CD14-positive monocyte (primary cell): Measurements from ENCODE around the gene HEPACAM. TPM values are rescaled to one million over a fixed set of nuclear protein-coding genes. Genes with fewer than 3 reads are reported as not detected.
A peak's percentile ranks its signal among the peaks of the same experiment; 100 is the strongest.

Experiments used
- DNase-seq, 3 donors: peaks; one replicate each; pipeline ENCODE4 v3.0.0-alpha.2; 2011 to 2022
- H2AFZ ChIP-seq: 2 replicates; pipeline ENCODE4 v1.6.0; 2012; ENCODE audit warnings: mild to moderate bottlenecking, low read depth, low read length, inconsistent platforms; ENCODE audit not compliant: insufficient read depth, poor library complexity, severe bottlenecking
- H3K27ac ChIP-seq, 2 donors: 1 replicate in 1 of 2; 2 replicates in 1 of 2; pipeline ENCODE4 v1.5.1; 2012 to 2013; ENCODE audit warnings: low read length in 2 of 2, control low read depth in 1 of 2, inconsistent platforms in 1 of 2, low read depth in 1 of 2, mild to moderate bottlenecking in 1 of 2
- H3K27me3 ChIP-seq, 2 donors: one replicate each; pipeline versions ENCODE4 v1.6.0 to v1.6.1; 2011 to 2013; ENCODE audit warnings: low read length in 2 of 2; ENCODE audit not compliant: control insufficient read depth in 2 of 2, insufficient read depth in 2 of 2
- H3K36me3 ChIP-seq, 2 donors: replicated peaks in 1 of 2; 1 replicate in 1 of 2; 2 replicates in 1 of 2; pipeline versions ENCODE4 v1.5.1 to v1.6.1; 2012 to 2013; ENCODE audit warnings: low read length in 2 of 2, control low read depth in 1 of 2, inconsistent platforms in 1 of 2, mild to moderate bottlenecking in 1 of 2; ENCODE audit not compliant: insufficient read depth in 2 of 2, control insufficient read depth in 1 of 2
- H3K4me1 ChIP-seq, 2 donors: 1 replicate in 1 of 2; 2 replicates in 1 of 2; pipeline versions ENCODE4 v1.5.1 to v1.6.1; 2012 to 2013; ENCODE audit warnings: low read length in 2 of 2, control low read depth in 1 of 2, inconsistent platforms in 1 of 2, mild to moderate bottlenecking in 1 of 2, moderate library complexity in 1 of 2; ENCODE audit not compliant: insufficient read depth in 2 of 2, control insufficient read depth in 1 of 2
- H3K4me2 ChIP-seq: replicated peaks from 2 replicates; pipeline ENCODE3; 2012; ENCODE audit warnings: low read length, moderate library complexity, mild to moderate bottlenecking; ENCODE audit not compliant: poor library complexity, severe bottlenecking; ENCODE audit errors: extremely low read depth
- H3K4me3 ChIP-seq, 3 experiments: fragments of 200-600 bp in 1 of 3; sonication (generic) in 1 of 3; replicated peaks in 1 of 3; 1 replicate in 2 of 3; 2 replicates in 1 of 3; pipeline ENCODE4 v1.5.1; 2011 to 2013; ENCODE audit warnings: low read length in 3 of 3, mild to moderate bottlenecking in 3 of 3, control low read depth in 2 of 3, low read depth in 2 of 3, inconsistent platforms in 1 of 3, moderate library complexity in 1 of 3
- H3K79me2 ChIP-seq: 2 replicates; pipeline ENCODE4 v1.6.0; 2012; ENCODE audit warnings: mild to moderate bottlenecking, control low read depth, inconsistent platforms, low read length, moderate library complexity; ENCODE audit not compliant: insufficient read depth
- H3K9ac ChIP-seq: 2 replicates; pipeline ENCODE4 v1.6.0; 2017; ENCODE audit warnings: low read length, mild to moderate bottlenecking; ENCODE audit not compliant: insufficient read depth, poor library complexity, severe bottlenecking
- H3K9me3 ChIP-seq, 2 donors: replicated peaks in 1 of 2; 1 replicate in 1 of 2; 2 replicates in 1 of 2; pipeline versions ENCODE4 v1.5.1 to v1.6.1; 2012 to 2013; ENCODE audit warnings: low read length in 2 of 2, control low read depth in 1 of 2; ENCODE audit not compliant: control insufficient read depth in 1 of 2, insufficient read depth in 1 of 2
- H4K20me1 ChIP-seq: 2 replicates; pipeline ENCODE4 v1.6.0; 2012; ENCODE audit warnings: mild to moderate bottlenecking, low read length, control low read depth, moderate library complexity; ENCODE audit not compliant: insufficient read depth
- H3K27ac Mint-ChIP-seq, 7 donors: one replicate each; pipeline ENCODE4 v1.8.0; 2020; ENCODE audit warnings: mild to moderate bottlenecking in 7 of 7, mixed read lengths in 7 of 7, moderate library complexity in 6 of 7, inconsistent platforms in 2 of 7
- H3K27me3 Mint-ChIP-seq, 3 donors: one replicate each; pipeline ENCODE4 v1.8.0; 2021 to 2022; ENCODE audit warnings: low read depth in 3 of 3, mild to moderate bottlenecking in 3 of 3, mixed read lengths in 3 of 3, moderate library complexity in 3 of 3, inconsistent platforms in 1 of 3
- H3K36me3 Mint-ChIP-seq, 2 donors: one replicate each; pipeline ENCODE4 v1.8.0; 2020; ENCODE audit warnings: mixed read lengths in 2 of 2, inconsistent platforms in 1 of 2, mild to moderate bottlenecking in 1 of 2
- H3K4me1 Mint-ChIP-seq: one replicate; pipeline ENCODE4 v1.8.0; 2020; ENCODE audit warnings: mild to moderate bottlenecking, mixed read lengths
- H3K4me3 Mint-ChIP-seq, 2 donors: one replicate each; pipeline ENCODE4 v1.8.0; 2020; ENCODE audit warnings: mild to moderate bottlenecking in 2 of 2, mixed read lengths in 2 of 2, moderate library complexity in 1 of 2
- H3K9me3 Mint-ChIP-seq, 7 donors: one replicate each; pipeline ENCODE4 v1.8.0; 2020 to 2022; ENCODE audit warnings: mixed read lengths in 7 of 7, mild to moderate bottlenecking in 6 of 7, moderate library complexity in 6 of 7, inconsistent platforms in 2 of 7
- CTCF ChIP-seq: fragments of 200-600 bp; IDR thresholded peaks from one replicate; pipeline ENCODE4 v1.8.0; 2022; ENCODE audit warnings: antibody characterized with exemption, mild to moderate bottlenecking
- WGBS: methylation state at CpG from one replicate; pipeline ENCODE4 v1.1.5; 2013; ENCODE audit warnings: missing lambda C conversion rate; ENCODE audit not compliant: insufficient coverage; 5-methylcytosine and 5-hydroxymethylcytosine counted together
- intact Hi-C, 2 donors: fragments of 100-400 bp; cut with micrococcal nuclease; formaldehyde crosslinking; loops; one replicate each; pipeline versions ENCODE4 v1.15.0 to v1.15.1; 2023
- polyA plus RNA-seq, 3 donors: library from polyadenylated mRNA; depleted of rRNA in 1 of 3; unstranded in 2 of 3; stranded (reverse) in 1 of 3; fragments of 300-500 nt in 2 of 3; fragments of >200 nt in 1 of 3; fragmentation: Illumina TruSeq in 2 of 3; gene quantifications; 1 replicate in 2 of 3; 2 replicates in 1 of 3; pipeline ENCODE4 v1.2.3, GENCODE V29; 2012 to 2021

Gene HEPACAM
- polyA plus RNA-seq, 3 donors, result not detected

GRCh38 chr11:124983674-124984511 is 48.0 kb upstream of the HEPACAM start:
- Mint-ChIP-seq H3K27me3 (peaks cover 0 to 2% (median 1%) of the 10 kb centered on the region in 3 donors), H3K36me3 (peaks cover 63 to 70% of the 10 kb centered on the region in 2 donors), H3K9me3 (peaks cover 13 to 42% (median 26%) of the 10 kb centered on the region in 7 donors), H3K4me3 (no peak overlapping the region), H3K27ac (peak overlapping the region in 2 of 7 donors; percentile 15 to 39), H3K4me1 (no peaks in the 10 kb centered on the region)
- Histone ChIP-seq H3K27me3 (no peaks in the 10 kb centered on the region), H3K9me3 (peaks cover 8 to 10% of the 10 kb centered on the region in 2 donors), H3K36me3 (peaks cover 2 to 32% of the 10 kb centered on the region in 2 donors), H3K4me1 (no peaks in the 10 kb centered on the region), H2AFZ (no peak overlapping the region), H4K20me1 (no peaks in the 10 kb centered on the region), H3K79me2 (no peaks in the 10 kb centered on the region), H3K4me3 (no peak overlapping the region), H3K27ac (no peak overlapping the region), H3K9ac (no peak overlapping the region), H3K4me2 (no peak overlapping the region)
- no peak for DNase-seq
- intact Hi-C loops, result no loop called here
- TF ChIP-seq CTCF, result no peak
- 97% methylated on average over 15 of the region's 17 CpGs for WGBS

GRCh38 chr11:124982043-124982442 is 46.2 kb upstream of the HEPACAM start:
- Histone ChIP-seq H3K9me3 (peaks cover 8 to 10% of the 10 kb centered on the region in 2 donors), H3K9ac (no peak overlapping the region), H3K27me3 (no peaks in the 10 kb centered on the region), H3K79me2 (no peaks in the 10 kb centered on the region), H3K27ac (no peak overlapping the region), H3K4me1 (no peaks in the 10 kb centered on the region), H3K4me3 (no peak overlapping the region), H4K20me1 (no peaks in the 10 kb centered on the region), H2AFZ (no peak overlapping the region), H3K4me2 (no peak overlapping the region), H3K36me3 (peaks cover 2 to 29% of the 10 kb centered on the region in 2 donors)
- Mint-ChIP-seq H3K4me1 (no peaks in the 10 kb centered on the region), H3K9me3 (peaks cover 20 to 44% (median 26%) of the 10 kb centered on the region in 7 donors), H3K36me3 (peaks cover 58 to 71% of the 10 kb centered on the region in 2 donors), H3K27ac (no peak overlapping the region), H3K4me3 (no peak overlapping the region), H3K27me3 (peaks cover 0 to 2% (median 1%) of the 10 kb centered on the region in 3 donors)
- no peak for TF ChIP-seq CTCF
- intact Hi-C loops, result no loop called here
- DNase-seq, result no peak
